ENCODE measurements around the gene PBX2.
"Not testable (repeated sequence)": the region's sequence is repeated elsewhere in the genome, so short reads cannot be mapped to it uniquely, and the experiment has no call there.

- TF ChIP-seq EZH2 (IDR thresholded peaks at IDR 0.05; ENCODE audit: borderline replicate concordance, low read length); CTCF (IDR thresholded peaks at IDR 0.05; ENCODE audit: low read length): not testable (repeated sequence)
Measured at GRCh38 chr6:32144238-32144637, 45.8 kb downstream of the PBX2 start.

All from OCI-LY1 (cell line).